Measurements from ENCODE around the gene CCNE1. TPM values are rescaled to one million over a fixed set of nuclear protein-coding genes. Genes with fewer than 3 reads are reported as not detected.
"Not testable (repeated sequence)": the region's sequence is repeated elsewhere in the genome, so short reads cannot be mapped to it uniquely, and the experiment has no call there.

The CCNE1 gene
- total RNA-seq, 1 donor from 2014 or later: 13.5 TPM

DNA sequence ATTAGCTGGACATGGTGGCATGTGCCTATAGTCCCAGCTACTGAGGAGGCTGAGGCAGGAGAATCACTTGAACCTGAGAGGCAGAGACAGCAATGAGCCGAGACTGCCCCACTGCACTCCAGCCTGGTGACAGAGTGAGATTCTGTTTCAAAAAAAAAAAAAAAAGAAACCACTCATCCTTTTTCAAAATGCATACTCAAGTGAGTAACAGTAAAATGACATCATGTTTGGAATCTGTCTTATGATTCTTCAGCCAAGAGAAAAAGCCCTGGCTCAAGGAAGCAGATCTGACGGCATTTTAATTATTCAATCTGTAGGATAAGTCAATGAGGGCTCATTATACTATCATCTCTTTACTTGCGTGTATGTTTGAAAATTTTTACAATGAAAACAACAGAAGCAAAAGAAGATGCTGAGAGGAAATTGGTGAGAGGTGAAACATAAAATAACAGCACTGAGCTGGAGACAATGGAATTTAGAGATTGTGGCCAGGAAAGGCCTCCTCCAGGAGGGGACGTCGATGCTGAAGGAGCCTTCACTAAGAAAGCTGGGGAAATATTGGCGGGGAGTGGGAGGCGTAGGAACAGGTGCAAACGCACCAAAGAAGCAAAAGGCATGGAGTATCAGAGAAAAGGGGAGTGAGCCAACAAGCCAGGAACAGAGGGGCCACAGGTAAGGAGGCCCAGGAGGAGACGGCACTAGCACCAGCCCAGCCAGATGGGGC is 12.9 kb upstream of the CCNE1 start:
- H3K4me1 Mint-ChIP-seq (ENCODE audit: unreplicated experiment): peaks cover 11% of the 10 kb centered on the region
- no peak for DNase-seq (ENCODE audit: extremely low spot score, unreplicated experiment)
- H3K27ac Mint-ChIP-seq: peak overlapping the region; percentile 61
- no peak overlapping the region for H3K4me3 Mint-ChIP-seq
- no peaks in the 10 kb centered on the region for H3K27me3 Mint-ChIP-seq
- no peaks in the 10 kb centered on the region for H3K36me3 Mint-ChIP-seq
- H3K9me3 Mint-ChIP-seq: no peaks in the 10 kb centered on the region
- no peak for TF ChIP-seq CTCF (conservative IDR thresholded peaks at IDR 0.05)

DNA sequence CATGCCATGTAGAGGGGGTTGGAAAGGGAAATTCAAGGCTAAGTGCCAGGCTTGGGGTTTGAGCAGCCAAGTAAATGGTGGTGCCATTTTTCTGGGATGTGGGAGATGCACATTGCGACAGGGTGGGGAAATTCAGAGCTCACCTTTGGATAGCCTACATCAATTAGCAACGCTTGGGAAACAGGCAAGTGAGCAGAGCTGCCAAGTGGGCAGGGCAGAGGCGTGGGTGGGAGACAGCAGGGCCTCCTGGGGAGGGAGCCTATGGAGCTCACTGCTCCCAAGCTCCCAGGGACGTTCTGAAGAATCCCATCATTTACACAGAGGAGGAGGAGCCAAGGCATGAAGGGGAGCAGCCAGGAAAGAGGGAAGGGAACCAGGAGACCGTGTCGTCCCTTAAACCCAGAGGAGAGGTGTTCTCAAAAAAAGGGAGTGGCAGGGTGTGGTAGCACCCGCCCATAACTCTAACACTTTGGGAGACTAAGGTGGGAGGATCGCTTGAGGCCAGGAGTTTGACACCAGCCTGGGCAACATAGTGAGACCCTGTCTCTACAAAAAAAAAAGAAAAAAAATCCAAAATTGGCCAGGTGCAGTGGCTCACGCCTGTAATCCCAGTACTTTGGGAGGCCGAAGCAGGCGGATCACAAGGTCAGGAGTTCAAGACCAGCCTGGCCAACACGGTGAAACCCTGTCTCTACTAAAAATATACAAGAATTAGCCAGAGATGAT is 11.5 kb upstream of the CCNE1 start:
- H3K4me3 Mint-ChIP-seq: peak overlapping the region; percentile 4
- no peak for TF ChIP-seq CTCF (conservative IDR thresholded peaks at IDR 0.05)
- no peaks in the 10 kb centered on the region for H3K9me3 Mint-ChIP-seq
- H3K27ac Mint-ChIP-seq: peak overlapping the region; percentile 68
- peaks cover 16% of the 10 kb centered on the region for H3K4me1 Mint-ChIP-seq (ENCODE audit: unreplicated experiment)
- H3K36me3 Mint-ChIP-seq: no peaks in the 10 kb centered on the region
- no peaks in the 10 kb centered on the region for H3K27me3 Mint-ChIP-seq
- no peak for DNase-seq (ENCODE audit: extremely low spot score, unreplicated experiment)

GRCh38 chr19:29803951-29804350 is 7.8 kb upstream of the CCNE1 start:
- DNase-seq (ENCODE audit: extremely low spot score, unreplicated experiment); H3K27me3 Mint-ChIP-seq; H3K36me3 Mint-ChIP-seq; H3K27ac Mint-ChIP-seq; H3K4me3 Mint-ChIP-seq; H3K9me3 Mint-ChIP-seq: not testable (repeated sequence)
- peaks cover 15% of the 10 kb centered on the region for H3K4me1 Mint-ChIP-seq (ENCODE audit: unreplicated experiment)

DNA sequence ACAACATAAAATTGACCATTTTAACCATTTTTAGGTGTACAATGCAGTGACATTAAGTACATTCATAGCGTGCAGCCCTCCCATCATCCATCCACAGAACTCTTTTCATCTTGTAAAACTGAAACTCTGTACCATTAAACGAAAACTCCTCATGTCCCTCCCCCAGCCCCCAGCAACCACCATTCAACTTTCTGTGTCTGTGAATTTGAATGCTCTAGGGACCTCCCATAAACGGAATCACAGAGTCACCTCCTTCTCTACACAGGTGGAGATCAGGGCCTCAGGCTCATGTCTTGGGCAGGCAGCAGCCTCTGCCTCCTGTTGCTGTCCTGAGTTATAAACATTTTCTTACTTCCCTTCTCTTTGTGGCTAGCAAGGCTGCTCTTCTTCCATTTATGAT is 7.3 kb upstream of the CCNE1 start:
- H3K4me3 Mint-ChIP-seq: no peak overlapping the region
- H3K4me1 Mint-ChIP-seq (ENCODE audit: unreplicated experiment): peaks cover 12% of the 10 kb centered on the region
- H3K36me3 Mint-ChIP-seq: no peaks in the 10 kb centered on the region
- no peak for DNase-seq (ENCODE audit: extremely low spot score, unreplicated experiment)
- H3K27me3 Mint-ChIP-seq: no peaks in the 10 kb centered on the region
- no peak overlapping the region for H3K27ac Mint-ChIP-seq
- TF ChIP-seq CTCF (conservative IDR thresholded peaks at IDR 0.05): no peak
- H3K9me3 Mint-ChIP-seq: no peaks in the 10 kb centered on the region

DNA sequence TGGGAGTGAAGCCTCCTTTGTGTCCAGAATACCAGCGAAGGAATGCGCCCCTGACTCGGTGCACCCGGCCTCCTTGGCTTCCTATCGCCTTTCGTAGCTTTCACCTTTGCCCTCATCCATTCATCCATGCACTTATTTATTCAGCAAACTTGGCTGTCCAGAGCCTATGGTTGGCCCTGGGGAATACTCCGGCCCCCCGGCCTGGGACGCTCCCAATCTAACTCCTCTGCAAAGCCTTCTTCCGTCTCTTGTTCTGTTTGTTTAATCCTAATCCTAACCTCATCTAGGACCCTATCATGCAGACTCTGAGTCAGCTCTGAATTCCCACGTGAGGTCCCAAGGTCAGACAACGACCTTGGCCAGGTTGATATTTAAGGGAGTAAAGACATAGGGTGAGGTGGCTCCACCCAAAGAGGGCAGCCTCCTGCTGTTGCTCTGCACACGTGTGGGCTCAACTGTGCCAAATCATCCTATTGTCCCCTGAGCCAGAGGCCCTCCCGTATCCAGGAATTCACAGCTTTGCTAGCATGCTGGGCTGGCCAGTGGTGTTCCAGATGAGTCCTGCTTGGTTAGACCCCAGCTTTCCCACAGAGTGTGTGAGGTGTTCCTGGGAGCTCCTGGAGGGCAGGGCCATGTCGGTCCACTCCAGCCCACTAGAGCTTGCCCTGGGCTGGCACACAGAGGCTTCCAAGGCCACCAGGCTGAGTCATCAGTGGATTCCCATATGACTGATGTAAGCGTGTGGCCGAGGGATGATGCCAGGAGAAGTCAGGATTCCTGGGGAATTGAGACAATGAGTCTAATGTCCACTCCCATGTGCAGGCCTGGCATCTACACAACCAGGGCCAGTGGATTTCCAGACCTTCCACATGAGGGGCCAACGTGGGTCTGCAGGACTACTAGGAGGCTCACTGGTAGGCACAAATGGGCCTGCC is 6.5 kb upstream of the CCNE1 start:
- H3K36me3 Mint-ChIP-seq: no peaks in the 10 kb centered on the region
- no peak overlapping the region for H3K4me3 Mint-ChIP-seq
- TF ChIP-seq CTCF (conservative IDR thresholded peaks at IDR 0.05): no peak
- no peaks in the 10 kb centered on the region for H3K9me3 Mint-ChIP-seq
- DNase-seq (ENCODE audit: extremely low spot score, unreplicated experiment): no peak
- H3K27ac Mint-ChIP-seq: no peak overlapping the region
- H3K27me3 Mint-ChIP-seq: no peaks in the 10 kb centered on the region
- peaks cover 12% of the 10 kb centered on the region for H3K4me1 Mint-ChIP-seq (ENCODE audit: unreplicated experiment)

Measured in type B pancreatic cell (in vitro differentiated cells).